ENCODE measurements around the gene ZNF787. TPM values are rescaled to one million over a fixed set of nuclear protein-coding genes. Genes with fewer than 3 reads are reported as not detected.

Gene ZNF787
- total and polyA plus RNA-seq, 10 of the 15 experiments (the other 5 are each of a cell fraction or from before 2014, with no cell fraction given): 0.23 to 39.9 (median 4.1) TPM

DNA sequence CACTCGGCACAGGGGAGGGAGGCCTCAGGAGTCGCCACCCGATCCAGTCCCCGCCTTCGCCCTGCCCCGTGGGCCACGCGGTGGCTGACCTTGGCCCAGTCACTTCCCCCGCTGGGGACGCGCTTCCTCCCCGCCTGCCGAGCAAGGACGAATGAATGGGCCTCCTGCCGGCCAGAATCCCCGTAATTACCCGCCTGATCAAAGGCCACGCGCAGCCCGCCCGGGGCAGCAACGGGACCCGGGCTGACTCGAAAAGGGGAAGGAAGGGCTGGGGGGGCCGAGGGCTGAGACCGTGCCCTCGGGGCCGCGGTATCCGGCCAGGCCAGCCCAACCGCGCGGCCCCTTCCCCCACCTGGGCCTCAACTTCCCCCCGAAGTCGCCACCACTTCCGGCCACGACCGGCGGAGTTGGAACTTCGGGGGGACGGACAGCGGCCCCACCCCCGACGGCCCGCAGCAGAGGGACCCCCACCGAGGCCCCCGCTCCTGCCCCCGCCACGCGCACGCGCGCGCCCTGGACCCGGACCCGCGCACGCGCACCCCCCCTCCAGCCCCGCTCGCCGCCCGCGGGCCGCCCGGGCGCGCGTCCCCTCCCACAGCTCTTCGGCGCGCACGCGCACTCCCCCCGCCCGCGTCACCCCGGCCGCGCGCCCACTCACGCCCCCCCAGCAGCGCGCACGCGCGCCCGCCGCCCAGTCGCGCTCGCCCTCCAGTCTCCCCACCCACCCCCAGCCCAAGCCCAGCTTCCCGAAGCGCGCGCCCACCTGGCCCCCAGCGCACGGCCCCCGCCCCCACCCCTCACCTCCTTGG is 520 bp downstream of the ZNF787 start (continued):
- TF ChIP-seq, protein P1, sequence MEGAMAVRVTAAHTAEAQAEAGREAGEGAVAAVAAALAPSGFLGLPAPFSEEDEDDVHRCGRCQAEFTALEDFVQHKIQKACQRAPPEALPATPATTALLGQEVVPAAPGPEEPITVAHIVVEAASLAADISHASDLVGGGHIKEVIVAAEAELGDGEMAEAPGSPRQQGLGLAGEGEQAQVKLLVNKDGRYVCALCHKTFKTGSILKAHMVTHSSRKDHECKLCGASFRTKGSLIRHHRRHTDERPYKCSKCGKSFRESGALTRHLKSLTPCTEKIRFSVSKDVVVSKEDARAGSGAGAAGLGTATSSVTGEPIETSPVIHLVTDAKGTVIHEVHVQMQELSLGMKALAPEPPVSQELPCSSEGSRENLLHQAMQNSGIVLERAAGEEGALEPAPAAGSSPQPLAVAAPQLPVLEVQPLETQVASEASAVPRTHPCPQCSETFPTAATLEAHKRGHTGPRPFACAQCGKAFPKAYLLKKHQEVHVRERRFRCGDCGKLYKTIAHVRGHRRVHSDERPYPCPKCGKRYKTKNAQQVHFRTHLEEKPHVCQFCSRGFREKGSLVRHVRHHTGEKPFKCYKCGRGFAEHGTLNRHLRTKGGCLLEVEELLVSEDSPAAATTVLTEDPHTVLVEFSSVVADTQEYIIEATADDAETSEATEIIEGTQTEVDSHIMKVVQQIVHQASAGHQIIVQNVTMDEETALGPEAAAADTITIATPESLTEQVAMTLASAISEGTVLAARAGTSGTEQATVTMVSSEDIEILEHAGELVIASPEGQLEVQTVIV (IDR thresholded peaks at IDR 0.05; ENCODE audit: borderline replicate concordance, partially characterized antibody): no peak
- TF ChIP-seq, protein P2, sequence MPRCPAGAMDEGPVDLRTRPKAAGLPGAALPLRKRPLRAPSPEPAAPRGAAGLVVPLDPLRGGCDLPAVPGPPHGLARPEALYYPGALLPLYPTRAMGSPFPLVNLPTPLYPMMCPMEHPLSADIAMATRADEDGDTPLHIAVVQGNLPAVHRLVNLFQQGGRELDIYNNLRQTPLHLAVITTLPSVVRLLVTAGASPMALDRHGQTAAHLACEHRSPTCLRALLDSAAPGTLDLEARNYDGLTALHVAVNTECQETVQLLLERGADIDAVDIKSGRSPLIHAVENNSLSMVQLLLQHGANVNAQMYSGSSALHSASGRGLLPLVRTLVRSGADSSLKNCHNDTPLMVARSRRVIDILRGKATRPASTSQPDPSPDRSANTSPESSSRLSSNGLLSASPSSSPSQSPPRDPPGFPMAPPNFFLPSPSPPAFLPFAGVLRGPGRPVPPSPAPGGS (IDR thresholded peaks at IDR 0.05; ENCODE audit: borderline replicate concordance, insufficient read depth, low read depth, low read length, poor library complexity, severe bottlenecking): peak; percentile 15
- peak in 1 of 2 experiments; percentile 67; a peak in 2 of 4 replicates for TF ChIP-seq BHLHE40 (IDR thresholded peaks at IDR 0.05; ENCODE audit: borderline replicate concordance in 1 of 2, low read depth in 2 of 2, low read length in 1 of 2)
- TF ChIP-seq JUND (IDR thresholded peaks at IDR 0.05; ENCODE audit: low read depth, low read length): no peak
- TF ChIP-seq NFXL1 (IDR thresholded peaks at IDR 0.05; ENCODE audit: borderline replicate concordance): no peak
- no peak for TF ChIP-seq TCF7 (IDR thresholded peaks at IDR 0.05; ENCODE audit: borderline replicate concordance)
- peak; percentile 69; the same call in 1 of the 2 replicates for TF ChIP-seq SPI1 (IDR thresholded peaks at IDR 0.05; ENCODE audit: borderline replicate concordance, insufficient read depth, low read depth, low read length)
- TF ChIP-seq LARP7 (IDR thresholded peaks at IDR 0.05): 0 out of 2 replicates have a peak, but pooled peaks have one; percentile 63
- no peak for TF ChIP-seq CHD4 (IDR thresholded peaks at IDR 0.05)
- no peak for TF ChIP-seq HCFC1 (IDR thresholded peaks at IDR 0.05; ENCODE audit: low read length)
- TF ChIP-seq SUPT20H (IDR thresholded peaks at IDR 0.05; ENCODE audit: borderline replicate concordance, control insufficient read depth, low read depth, low read length): no peak
- peak; percentile 39; the same call in 1 of the 2 replicates for TF ChIP-seq TAF1 (IDR thresholded peaks at IDR 0.05; ENCODE audit: borderline replicate concordance, low read depth, low read length)
- no peak for TF ChIP-seq SP1 (IDR thresholded peaks at IDR 0.05; ENCODE audit: low read depth, low read length)
- TF ChIP-seq PAX8 (IDR thresholded peaks at IDR 0.05): no peak
- TF ChIP-seq RELB (IDR thresholded peaks at IDR 0.05; ENCODE audit: low read depth): no peak
- no peak for TF ChIP-seq NFIC (IDR thresholded peaks at IDR 0.05; ENCODE audit: low read depth, low read length)
- peak; percentile 70 for TF ChIP-seq MYC (IDR thresholded peaks at IDR 0.05; ENCODE audit: insufficient read depth, insufficient read length, insufficient replicate concordance, low read length, severe bottlenecking)
- TF ChIP-seq NRF1 (conservative IDR thresholded peaks at IDR 0.05; ENCODE audit: low read depth, low read length): peak; percentile 28; the same call in 1 of the 2 replicates
- TF ChIP-seq ZNF592 (IDR thresholded peaks at IDR 0.05): no peak

Data from GM12878 (cell line).